ENCODE results near the gene LMTK2.
"Not testable (repeated sequence)": the region's sequence is repeated elsewhere in the genome, so short reads cannot be mapped to it uniquely, and the experiment has no call there.

Gene LMTK2

DNA sequence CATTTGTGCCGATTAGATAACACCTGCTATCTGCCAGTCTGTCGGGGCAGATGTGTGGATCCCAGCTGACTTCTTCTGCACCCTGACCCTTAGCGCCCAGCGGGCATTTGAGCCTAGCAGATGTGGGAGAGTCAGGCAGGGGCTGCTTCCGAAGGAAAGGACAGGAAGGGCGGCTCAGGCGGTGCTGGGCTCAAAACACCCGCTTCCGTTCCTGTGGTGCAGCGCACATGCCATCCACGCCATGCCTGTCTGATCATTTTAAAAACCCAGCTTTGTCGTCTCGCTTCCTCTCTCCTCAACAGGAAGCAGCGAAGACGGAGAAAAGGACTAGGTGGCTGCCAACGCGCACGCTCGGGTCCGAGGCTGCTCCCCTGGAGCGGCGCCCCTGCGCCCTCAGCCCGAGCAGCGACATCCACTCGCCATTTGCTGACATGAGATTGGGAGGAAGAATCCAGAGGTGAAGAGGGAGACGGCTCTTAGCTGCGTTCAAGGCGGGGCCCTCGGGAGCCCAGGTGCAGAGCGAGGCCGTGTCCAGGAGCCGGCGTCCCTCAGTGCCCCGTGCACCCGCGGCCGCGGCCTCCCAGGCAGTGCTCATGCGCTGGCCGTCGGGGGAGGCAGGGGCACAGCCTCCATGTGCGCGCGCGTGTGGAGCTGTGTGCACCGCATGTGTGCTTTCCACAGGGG is 98.6 kb downstream of the LMTK2 start:
- no peak for DNase-seq

DNA sequence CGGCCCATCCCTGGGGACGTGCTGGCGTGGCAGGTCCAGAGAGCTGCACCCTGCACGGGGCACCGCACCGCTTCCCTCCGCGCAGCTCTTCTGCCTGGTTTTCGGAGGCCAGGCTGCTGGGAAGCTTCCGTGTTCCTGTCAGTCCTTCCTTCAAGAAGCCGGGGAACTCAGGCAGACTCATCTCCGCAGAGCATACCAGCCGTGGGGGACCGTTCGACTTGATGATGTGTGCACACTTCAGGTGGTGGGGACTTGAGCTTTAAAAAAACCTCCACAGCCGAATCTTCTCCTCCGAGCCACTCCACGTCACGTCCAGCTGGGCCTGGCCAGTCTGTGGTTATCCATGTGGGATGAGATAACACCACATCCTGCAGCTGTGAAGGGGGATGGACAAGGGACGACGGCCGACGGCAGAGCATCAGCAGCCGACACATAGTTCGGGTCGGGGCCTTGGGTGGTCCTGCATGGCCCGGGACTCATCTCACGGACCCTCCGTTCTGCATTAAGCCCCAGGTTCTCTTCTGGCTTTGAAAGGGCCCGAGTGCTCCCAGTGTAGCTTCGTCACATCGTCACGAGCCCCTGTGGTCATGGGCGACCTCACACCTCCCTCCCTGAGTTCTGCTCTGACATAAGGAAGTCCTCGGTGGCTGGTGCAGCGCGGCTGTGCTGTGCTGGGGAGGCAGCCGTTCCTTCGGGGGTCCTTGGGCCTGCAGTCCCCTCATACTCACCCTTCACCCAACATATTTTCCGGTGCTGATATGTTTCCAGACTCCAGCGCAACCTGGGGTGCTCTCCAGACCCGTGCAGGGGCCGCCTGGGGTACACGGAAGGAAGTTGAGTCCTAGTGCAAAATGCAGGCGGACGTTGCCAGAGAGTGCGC is 100.0 kb downstream of the LMTK2 start:
- no peak for DNase-seq

DNA sequence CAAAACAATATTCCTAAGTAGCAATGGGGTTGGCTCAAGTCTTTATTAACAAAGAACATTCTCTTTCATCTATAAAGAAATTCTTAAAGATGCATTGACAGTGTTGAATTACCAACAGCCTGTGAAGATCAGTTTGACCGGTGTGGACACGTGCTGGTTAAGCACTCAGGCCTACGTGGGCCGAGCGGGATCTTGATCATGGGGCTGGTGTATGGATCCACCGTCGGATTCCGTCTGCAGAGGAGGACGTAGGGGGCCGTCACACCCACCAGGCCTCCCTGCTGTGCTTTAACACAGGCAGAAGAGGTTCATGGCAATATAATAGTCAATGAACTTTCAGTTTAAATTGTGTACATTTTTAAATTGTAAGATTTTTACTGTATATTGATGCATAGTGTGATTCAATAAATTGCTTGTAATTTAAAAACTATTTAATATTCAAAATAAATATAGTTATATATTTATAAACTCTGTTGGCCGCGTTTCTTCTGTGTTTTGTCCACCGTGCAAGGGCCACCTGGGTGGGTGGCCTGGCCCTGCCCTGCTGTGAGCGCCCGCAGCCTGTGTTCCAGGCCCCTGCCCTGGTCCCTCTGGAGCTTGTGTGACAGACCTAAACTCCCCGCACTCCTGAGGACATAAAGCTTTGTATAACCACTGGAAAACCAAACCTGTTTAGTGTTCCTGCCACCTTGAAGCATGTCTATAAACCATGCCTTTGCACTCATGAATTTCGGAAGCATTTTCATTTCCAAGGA is 102.7 kb downstream of the LMTK2 start:
- no peak for DNase-seq

DNA sequence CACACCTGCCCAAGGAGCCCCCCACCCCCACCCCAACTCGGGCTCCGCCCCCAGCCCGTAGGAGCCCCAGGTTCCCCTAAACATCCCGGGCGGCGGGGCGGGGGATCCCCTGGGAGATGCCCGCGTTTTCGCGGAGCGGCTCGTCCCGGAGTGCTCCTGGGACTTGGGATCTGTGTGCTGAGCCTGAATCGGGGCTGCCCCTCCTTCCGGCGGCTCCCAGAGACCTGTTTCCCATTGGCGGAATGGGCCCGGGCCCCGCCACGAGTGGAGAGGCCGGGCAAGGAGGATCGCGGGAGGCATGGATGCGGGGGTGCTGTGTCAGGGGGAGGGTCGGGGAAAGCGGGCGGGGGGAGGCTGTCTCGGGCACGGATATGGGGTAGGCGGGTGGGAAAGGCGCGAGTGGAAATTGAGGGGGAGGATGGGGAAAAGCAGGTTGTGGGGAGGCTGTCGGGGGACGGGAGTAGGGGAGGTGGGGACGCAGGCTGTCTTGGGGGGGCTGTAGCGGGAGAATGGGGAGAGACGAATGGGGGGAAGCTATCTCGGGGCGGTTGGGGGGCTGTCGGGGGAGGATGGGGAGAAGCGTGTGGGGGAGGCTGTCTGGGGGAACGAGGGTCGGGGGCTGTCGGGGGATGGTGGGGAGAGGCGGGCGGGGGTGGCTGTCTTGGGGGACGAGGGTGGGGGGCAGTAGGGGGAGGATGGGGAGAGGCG is 104.0 kb downstream of the LMTK2 start:
- DNase-seq: no peak

DNA sequence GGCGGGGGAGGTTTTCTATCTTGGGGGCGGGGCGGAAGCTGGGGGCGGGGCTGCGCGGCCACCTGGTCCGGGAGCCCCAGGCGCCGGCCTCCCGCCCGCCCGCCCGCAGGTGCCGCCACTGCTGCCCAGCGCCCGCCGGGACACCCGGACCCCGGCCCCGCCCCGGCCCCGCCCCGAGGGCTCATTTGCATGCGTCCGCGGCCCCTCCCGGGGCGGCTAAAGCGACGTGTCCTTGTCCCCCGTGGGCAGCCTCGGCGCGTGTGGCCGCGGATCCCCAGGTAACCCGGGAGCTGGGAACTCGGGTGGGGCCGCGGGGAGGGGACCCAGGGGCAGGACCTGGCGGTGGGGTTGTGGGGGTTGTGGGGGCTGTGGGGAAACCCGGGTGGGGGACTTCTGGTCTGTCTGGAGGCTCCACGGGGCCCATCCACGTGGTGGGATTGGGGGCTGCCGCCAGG is 104.6 kb downstream of the LMTK2 start, which contains the start of gene BHLHA15:
Gene BHLHA15, plus strand, starts transcription at position 219 of the 455 bp plus-strand sequence. CDS start 871 bp downstream, outside the sequence.
- DNase-seq: no peak

DNA sequence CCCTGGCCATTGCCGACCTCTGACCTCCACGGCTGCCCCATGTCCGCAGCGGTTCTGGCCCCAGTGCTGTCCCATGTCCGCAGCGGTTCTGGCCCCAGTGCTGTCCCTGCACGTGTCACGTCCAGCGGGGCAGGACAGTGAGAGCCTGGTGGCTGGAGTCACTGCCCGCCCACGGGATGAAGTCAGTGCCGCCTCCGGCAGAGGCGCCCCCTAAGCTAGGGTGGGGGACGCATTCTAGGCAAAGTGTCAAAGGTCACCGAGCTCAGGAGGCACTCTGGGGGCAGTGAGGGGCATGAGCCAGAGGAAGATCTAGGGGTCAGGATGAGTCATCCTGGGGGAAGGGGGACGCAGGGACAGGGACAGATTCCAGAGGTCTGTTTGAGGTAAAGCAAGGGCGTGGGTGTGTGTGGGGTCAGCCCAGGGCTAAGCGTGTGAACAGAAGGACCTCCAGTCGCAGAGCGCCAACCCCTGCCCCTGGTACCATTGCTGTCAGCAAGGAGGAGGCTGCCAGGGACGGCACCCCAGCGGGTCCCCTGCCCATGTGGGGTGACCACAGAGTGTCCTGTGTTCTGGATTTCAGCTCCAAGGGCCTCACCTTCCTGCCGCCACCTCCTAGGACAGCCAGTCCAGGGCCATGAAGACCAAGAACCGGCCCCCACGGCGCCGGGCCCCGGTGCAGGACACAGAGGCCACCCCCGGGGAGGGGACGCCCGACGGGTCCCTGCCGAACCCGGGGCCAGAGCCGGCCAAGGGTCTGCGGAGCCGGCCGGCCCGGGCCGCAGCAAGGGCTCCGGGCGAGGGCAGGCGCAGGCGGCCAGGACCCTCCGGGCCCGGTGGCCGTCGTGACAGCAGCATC is 105.2 kb downstream of the LMTK2 start:
- no peak for DNase-seq

DNA sequence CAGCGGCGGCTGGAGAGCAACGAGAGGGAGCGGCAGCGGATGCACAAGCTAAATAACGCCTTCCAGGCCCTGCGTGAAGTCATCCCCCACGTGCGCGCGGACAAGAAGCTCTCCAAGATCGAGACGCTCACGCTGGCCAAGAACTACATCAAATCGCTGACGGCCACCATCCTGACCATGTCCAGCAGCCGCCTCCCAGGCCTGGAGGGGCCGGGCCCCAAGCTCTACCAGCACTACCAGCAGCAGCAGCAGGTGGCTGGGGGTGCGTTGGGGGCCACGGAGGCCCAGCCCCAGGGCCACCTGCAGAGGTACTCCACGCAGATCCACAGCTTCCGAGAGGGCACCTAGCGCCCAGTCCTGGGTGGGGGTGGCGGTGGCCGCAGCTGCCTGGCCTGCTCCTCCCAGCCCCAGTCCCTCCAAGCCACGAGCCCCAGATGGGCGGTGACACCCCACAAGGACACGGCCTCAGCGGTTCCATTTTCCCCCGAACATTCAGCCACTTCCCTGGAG is 105.9 kb downstream of the LMTK2 start:
- DNase-seq: no peak

DNA sequence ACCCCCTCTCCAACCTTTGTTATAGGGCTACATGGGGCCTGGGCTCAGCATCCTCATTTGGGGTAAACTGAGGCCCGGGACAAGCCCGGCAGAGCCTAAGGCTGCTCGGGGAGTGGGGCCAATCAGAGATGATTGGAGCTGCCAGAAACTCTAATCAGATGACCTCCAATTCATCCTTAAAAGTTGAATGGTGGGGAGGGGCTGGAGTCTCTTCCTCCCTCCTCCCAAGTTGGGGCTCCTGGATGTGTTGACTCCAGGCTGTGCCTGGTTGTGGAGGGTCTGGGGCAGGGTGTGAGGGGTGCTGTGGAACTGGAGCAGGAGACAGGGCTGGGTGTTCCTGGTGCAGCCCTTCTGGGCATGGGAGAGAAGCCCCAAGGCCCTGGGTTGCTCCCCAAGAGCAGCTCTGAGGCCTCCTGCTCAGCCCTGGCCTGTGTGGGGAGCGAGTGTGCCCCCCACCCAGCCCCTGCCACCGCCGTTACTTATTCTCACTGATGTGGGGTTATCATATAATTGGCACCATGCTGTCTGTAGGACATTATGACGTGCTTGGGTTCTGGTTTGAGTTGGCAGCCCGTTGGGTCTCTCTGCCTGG is 106.7 kb downstream of the LMTK2 start:
- DNase-seq: no peak

DNA sequence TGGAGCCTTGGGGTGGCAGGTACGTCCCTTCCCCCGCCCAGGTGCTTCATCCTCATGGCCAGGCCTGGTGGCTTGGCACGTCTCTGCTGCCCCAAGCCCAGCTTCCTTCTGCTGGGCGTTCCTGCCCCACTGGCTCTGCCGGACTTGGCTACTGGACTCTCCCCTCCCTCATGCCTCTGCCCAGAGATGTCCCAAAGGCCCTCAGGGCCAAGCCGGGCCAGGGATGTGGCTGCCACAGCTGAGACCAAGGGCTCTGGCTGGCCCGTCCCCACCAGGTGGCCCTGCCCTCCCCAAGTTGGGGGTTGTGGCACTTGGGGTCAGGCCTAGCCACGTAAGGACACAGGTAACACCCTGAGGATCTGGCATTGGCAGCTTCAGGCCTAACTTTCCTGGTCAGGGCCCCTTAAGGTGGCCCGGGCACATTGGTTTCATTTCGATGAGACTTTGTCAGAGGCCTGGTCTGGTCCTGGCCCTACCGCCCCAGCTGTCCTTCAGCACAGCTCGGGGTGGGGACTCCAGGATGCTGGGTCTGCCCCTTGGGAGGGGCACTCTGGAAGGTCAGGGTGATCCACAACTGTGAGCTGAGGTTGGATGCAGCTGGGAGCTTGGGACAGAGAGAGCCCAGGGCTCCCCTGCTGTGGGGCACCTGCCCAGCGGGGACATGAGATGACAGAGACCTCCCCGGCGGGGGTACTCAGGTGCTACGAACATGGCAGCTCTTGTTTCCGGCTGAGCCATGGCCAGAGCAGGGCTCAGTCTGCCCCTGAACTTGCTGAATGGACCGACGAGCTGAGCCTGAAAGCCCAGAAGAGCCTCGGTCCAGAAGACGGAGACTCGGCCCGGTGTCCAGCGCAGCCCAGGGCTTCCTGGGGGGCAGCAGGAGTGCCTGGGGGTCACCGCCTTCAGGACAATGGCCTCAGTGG is 107.5 kb downstream of the LMTK2 start:
- DNase-seq: no peak

DNA sequence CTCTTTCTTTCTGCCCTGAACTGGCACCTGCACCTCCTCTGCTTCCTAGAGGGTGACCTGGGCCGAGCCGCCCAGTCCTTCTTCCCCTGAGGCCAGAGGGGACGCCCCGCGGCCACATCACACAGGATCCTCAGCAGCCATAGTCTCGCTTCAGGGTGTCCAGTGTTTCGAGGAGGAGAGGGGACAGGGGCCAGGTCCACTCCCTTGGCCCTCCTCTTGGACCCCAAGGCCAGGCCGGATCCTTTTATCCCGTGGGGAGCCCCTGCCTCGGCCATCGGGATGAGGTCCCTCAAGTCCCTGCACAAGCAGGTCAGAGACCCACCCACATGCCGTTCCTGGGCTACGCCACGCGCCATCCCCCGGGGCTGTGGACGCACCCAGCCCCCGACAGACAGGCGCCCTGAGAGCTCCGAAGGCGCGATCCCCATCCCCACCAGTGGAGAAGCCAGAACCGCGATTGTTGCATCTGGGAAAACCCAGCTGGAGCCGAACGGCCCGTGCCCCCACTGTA is 108.2 kb downstream of the LMTK2 start:
- no peak for DNase-seq

DNA sequence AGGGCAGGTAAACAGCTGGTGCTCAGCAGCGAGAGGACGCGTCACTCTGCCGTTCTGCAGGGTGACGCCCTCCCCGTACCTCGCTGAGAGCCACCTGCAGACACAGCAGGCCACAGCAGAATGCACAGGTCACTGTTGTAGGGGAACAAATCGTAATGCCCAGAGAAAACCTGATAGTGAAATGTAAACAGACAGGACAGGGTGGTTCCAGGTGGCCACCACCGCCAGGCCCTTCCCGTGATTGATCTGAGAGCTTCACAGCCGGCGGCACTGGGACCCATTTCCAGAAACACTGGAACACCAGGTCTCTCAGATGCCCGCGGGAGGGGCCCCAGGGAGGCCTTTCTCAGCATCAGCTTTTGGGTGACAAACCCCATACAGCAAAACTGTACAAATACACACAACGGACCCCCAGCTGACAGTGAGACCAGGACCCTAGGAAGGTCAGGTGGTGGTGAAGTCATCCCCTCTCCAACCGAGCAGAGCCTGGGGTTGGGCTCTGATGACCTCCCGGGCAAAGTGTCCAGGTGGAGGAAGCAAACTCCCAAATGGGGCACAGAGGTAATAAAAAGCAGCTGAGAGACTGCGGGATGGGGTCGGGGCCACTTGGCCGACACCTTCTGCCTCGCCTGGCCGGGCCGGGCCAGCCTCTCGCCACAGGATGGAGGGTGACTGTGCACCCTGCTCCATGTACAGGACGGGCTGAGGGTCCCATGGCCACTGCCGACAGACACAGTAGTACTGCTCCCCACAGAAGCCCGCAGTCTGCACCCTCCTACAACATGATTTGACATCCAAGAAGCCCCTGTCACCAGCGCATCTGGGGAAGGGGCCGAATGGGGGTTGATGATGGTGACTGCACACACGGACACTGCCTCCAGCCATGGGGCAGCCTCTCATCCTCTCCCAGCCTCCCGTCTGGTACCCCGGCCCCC is 109.2 kb downstream of the LMTK2 start:
- DNase-seq: no peak

DNA sequence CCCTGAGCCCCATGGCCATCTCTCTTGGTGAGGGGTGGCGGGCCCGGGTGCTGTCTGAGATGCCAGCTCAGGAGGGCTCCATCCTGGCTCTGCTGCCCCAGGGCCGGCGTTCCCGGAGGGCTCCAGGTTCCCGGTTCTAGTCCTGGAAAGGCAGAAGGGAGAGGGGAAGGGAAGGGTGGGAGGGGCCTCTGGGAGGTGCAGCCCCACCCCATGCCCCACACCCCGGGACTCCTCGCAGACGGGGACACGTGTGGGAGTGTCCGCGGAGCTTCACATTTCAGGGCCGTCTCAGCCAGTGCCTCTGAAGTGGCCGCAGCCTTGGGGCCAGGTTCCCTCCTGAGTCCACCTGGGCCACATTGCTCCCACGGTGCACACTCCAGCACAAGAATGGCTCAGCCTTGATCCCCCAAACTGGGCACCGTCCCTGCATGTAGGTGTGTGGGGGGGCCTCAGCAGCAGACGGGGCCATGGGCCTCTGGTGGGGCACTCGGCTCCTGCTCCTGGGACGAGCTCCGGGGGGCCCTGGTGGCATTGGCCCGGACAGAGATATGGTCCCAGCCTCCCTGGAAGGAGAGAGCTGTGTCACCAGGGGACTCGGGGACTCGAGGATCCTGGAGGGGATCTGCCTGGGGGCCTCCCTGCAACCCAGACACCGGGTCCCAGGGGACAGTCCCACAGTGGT is 110.4 kb downstream of the LMTK2 start:
- no peak for DNase-seq

DNA sequence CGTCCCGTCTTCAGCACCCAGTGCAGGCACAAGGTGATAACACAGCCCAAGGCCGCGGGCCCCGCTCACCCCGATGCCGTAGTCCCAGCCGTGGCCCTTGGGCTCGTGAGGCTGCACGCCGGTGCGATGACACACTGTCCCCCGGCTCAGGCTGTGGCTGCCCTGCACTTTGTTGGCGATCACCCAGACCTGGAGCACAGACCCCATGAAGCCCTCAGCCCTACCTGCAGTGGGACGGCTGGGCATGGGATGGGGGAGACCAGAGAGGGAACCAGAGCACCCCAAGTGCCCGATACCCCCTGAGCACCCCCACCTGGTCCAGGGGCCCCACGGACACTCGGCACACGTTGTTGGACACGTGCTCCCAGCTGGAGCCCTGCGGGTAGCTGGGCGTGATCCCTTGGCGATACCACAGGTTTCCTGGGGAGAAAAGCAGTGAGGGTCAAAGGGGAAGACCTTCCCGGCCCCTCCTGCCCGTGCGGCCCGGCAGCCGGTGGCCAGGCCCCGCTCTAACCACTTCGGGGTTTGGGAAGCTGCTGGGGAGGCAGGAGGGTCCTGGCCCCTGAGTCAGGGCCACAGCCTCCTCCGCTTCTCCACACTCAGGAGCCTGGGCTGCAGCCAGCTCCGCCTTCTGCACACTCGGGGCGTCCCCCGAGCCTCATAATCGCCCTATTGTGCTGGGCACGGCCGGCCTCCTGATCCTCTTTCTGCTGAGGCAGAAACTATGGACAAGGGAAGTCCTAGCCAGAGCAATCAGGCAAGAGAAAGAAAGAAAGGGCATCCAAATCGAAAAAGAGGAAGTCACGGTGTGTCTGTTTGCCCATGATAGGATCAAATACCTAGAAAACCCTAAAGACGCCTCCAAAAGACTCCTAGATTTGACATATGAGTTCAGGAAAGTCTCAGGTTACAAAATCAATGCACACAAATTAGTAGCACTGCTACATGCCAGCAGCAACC is 111.2 kb downstream of the LMTK2 start:
- no peak for DNase-seq

DNA sequence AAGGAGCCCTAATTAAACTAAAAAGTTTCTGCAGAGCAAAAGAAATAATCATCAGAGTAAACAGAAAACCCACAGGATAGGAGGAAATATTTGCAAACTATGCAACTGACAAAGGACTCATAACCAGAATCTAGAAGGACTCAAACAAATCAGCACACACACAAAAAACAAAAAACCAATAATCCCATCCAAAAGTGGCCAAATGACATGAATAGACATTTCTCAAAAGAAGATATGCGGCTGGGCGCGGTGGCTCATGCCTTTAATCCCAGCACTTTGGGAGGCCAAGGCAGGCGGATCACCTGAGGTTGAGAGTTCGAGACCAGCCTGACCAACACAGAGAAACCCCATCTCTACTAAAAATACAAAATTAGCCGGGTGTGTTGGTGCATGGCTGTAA is 112.7 kb downstream of the LMTK2 start:
- not testable (repeated sequence) for DNase-seq

DNA sequence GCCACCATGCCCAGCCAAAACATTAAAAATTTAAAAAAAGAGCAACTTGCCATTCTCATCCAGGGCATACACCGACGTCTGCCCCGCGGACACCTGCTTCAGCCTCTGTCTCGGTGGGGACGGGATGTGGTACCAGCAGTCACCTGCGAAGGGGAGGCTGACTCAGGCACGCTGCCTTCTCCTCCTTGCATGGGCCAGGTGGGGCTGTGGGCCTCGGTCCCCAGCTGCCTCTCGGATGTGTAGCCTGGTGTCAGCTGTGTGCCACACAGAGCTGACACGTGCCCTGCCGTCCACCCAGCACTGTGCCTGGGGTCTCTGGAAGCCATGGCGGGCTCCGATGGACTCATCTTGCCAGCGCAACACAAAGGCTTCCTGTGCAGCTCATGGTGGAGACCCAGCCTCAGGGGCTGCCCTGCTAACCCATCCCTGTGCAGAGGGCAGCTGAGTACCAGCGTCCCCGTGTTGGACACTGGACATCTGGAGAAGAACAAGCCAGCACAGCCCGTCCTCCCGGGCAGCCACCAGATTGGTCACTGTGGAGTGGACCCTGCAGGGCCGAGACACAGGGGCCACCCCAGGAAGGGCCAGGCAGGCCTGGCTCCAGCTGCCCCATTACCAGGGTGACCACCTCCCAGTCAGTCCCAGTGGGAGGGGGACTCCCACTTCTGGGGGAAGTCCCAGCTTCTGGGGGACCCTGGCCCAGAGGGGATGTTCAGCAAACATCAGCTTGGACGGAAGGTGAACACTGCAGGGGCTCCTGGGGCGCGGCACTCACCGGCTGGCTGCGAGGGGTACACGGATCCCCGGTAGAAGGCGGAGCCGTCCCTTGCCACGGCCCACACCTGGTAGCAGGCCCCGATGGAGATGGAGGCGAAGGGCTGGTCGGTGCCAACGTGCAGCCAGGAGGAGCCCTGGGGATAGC is 115.2 kb downstream of the LMTK2 start:
- no peak for DNase-seq
